CD4-positive, alpha-beta T cell treated with Interleukin-2 at 100 ng/mL for 4 hours (primary cell): ENCODE results near the gene OTUB1.
"Not testable (repeated sequence)": the region's sequence is repeated elsewhere in the genome, so short reads cannot be mapped to it uniquely, and the experiment has no call there.

Experiments used
- DNase-seq: peaks from one replicate; pipeline ENCODE4 v3.0.0-alpha.2; 2020; ENCODE audit warnings: low spot score

The OTUB1 gene

GRCh38 chr11:64044730-64045393 is 58.6 kb downstream of the OTUB1 start:
- DNase-seq = no peak

GRCh38 chr11:64045700-64046099 is 59.5 kb downstream of the OTUB1 start:
- no peak for DNase-seq

- not testable (repeated sequence) for DNase-seq
Observed at GRCh38 chr11:64047373-64047772, 61.1 kb downstream of the OTUB1 start.
